ENCODE results near the gene PRCD.
"Not testable (repeated sequence)": the region's sequence is repeated elsewhere in the genome, so short reads cannot be mapped to it uniquely, and the experiment has no call there.

- not testable (repeated sequence) for TF ChIP-seq CTCF, POLR2A (IDR thresholded peaks at IDR 0.05)
Measured at GRCh38 chr17:76525513-76525833, 14.4 kb upstream of the PRCD start.
